HG02852 (cell line): ENCODE measurements around the gene RTEL1.

Source experiments
- ATAC-seq: cut with Tn5 transposase; IDR thresholded peaks from one replicate; pipeline ENCODE4 v1.9.1; 2021; ENCODE audit warnings: mild to moderate bottlenecking, moderate library complexity; ENCODE audit not compliant: unreplicated experiment

The RTEL1 gene

GRCh38 chr20:63738687-63739129, 80.6 kb downstream of the RTEL1 start:
- ATAC-seq, result no peak

GRCh38 chr20:63739130-63740069, 81.3 kb downstream of the RTEL1 start, which contains the start of gene SLC2A4RG:
TSS of gene SLC2A4RG (plus strand) at chr20:63739776. CDS start at chr20:63739913, 137 bp downstream.
- peak; percentile 43 for ATAC-seq

- ATAC-seq, result peak; percentile 25
These were observed 82.0 kb downstream of the RTEL1 start for GRCh38 chr20:63740070-63740626.

GRCh38 chr20:63740627-63741353, 82.7 kb downstream of the RTEL1 start:
- ATAC-seq, result no peak

- no peak for ATAC-seq
These were observed 83.2 kb downstream of the RTEL1 start for GRCh38 chr20:63741354-63741675.

- no peak for ATAC-seq
These were observed 83.7 kb downstream of the RTEL1 start for GRCh38 chr20:63741676-63742380.

GRCh38 chr20:63742381-63743024, 84.4 kb downstream of the RTEL1 start:
- no peak for ATAC-seq

- no peak for ATAC-seq
These were observed 85.3 kb downstream of the RTEL1 start for GRCh38 chr20:63743210-63743970.

GRCh38 chr20:63744158-63744557, 86.0 kb downstream of the RTEL1 start:
- ATAC-seq, result no peak

GRCh38 chr20:63744574-63745423, 86.7 kb downstream of the RTEL1 start:
- no peak for ATAC-seq

GRCh38 chr20:63745424-63745805, 87.3 kb downstream of the RTEL1 start:
- no peak for ATAC-seq
